CD14-positive monocyte (primary cell): ENCODE results near the gene KMT2C. TPM values are rescaled to one million over a fixed set of nuclear protein-coding genes. Genes with fewer than 3 reads are reported as not detected.
A peak's percentile ranks its signal among the peaks of the same experiment; 100 is the strongest.

Experiments
- DNase-seq, 3 donors: peaks; one replicate each; pipeline ENCODE4 v3.0.0-alpha.2; 2011 to 2022
- H2AFZ ChIP-seq: 2 replicates; pipeline ENCODE4 v1.6.0; 2012; ENCODE audit warnings: mild to moderate bottlenecking, low read depth, low read length, inconsistent platforms; ENCODE audit not compliant: insufficient read depth, poor library complexity, severe bottlenecking
- H3K27ac ChIP-seq, 2 donors: 1 replicate in 1 of 2; 2 replicates in 1 of 2; pipeline ENCODE4 v1.5.1; 2012 to 2013; ENCODE audit warnings: low read length in 2 of 2, control low read depth in 1 of 2, inconsistent platforms in 1 of 2, low read depth in 1 of 2, mild to moderate bottlenecking in 1 of 2
- H3K27me3 ChIP-seq, 2 donors: one replicate each; pipeline versions ENCODE4 v1.6.0 to v1.6.1; 2011 to 2013; ENCODE audit warnings: low read length in 2 of 2; ENCODE audit not compliant: control insufficient read depth in 2 of 2, insufficient read depth in 2 of 2
- H3K36me3 ChIP-seq, 2 donors: replicated peaks in 1 of 2; 1 replicate in 1 of 2; 2 replicates in 1 of 2; pipeline versions ENCODE4 v1.5.1 to v1.6.1; 2012 to 2013; ENCODE audit warnings: low read length in 2 of 2, control low read depth in 1 of 2, inconsistent platforms in 1 of 2, mild to moderate bottlenecking in 1 of 2; ENCODE audit not compliant: insufficient read depth in 2 of 2, control insufficient read depth in 1 of 2
- H3K4me1 ChIP-seq, 2 donors: 1 replicate in 1 of 2; 2 replicates in 1 of 2; pipeline versions ENCODE4 v1.5.1 to v1.6.1; 2012 to 2013; ENCODE audit warnings: low read length in 2 of 2, control low read depth in 1 of 2, inconsistent platforms in 1 of 2, mild to moderate bottlenecking in 1 of 2, moderate library complexity in 1 of 2; ENCODE audit not compliant: insufficient read depth in 2 of 2, control insufficient read depth in 1 of 2
- H3K4me2 ChIP-seq: replicated peaks from 2 replicates; pipeline ENCODE3; 2012; ENCODE audit warnings: low read length, moderate library complexity, mild to moderate bottlenecking; ENCODE audit not compliant: poor library complexity, severe bottlenecking; ENCODE audit errors: extremely low read depth
- H3K4me3 ChIP-seq, 3 experiments: fragments of 200-600 bp in 1 of 3; sonication (generic) in 1 of 3; replicated peaks in 1 of 3; 1 replicate in 2 of 3; 2 replicates in 1 of 3; pipeline ENCODE4 v1.5.1; 2011 to 2013; ENCODE audit warnings: low read length in 3 of 3, mild to moderate bottlenecking in 3 of 3, control low read depth in 2 of 3, low read depth in 2 of 3, inconsistent platforms in 1 of 3, moderate library complexity in 1 of 3
- H3K79me2 ChIP-seq: 2 replicates; pipeline ENCODE4 v1.6.0; 2012; ENCODE audit warnings: mild to moderate bottlenecking, control low read depth, inconsistent platforms, low read length, moderate library complexity; ENCODE audit not compliant: insufficient read depth
- H3K9ac ChIP-seq: 2 replicates; pipeline ENCODE4 v1.6.0; 2017; ENCODE audit warnings: low read length, mild to moderate bottlenecking; ENCODE audit not compliant: insufficient read depth, poor library complexity, severe bottlenecking
- H3K9me3 ChIP-seq, 2 donors: replicated peaks in 1 of 2; 1 replicate in 1 of 2; 2 replicates in 1 of 2; pipeline versions ENCODE4 v1.5.1 to v1.6.1; 2012 to 2013; ENCODE audit warnings: low read length in 2 of 2, control low read depth in 1 of 2; ENCODE audit not compliant: control insufficient read depth in 1 of 2, insufficient read depth in 1 of 2
- H4K20me1 ChIP-seq: 2 replicates; pipeline ENCODE4 v1.6.0; 2012; ENCODE audit warnings: mild to moderate bottlenecking, low read length, control low read depth, moderate library complexity; ENCODE audit not compliant: insufficient read depth
- H3K27ac Mint-ChIP-seq, 7 donors: one replicate each; pipeline ENCODE4 v1.8.0; 2020; ENCODE audit warnings: mild to moderate bottlenecking in 7 of 7, mixed read lengths in 7 of 7, moderate library complexity in 6 of 7, inconsistent platforms in 2 of 7
- H3K27me3 Mint-ChIP-seq, 3 donors: one replicate each; pipeline ENCODE4 v1.8.0; 2021 to 2022; ENCODE audit warnings: low read depth in 3 of 3, mild to moderate bottlenecking in 3 of 3, mixed read lengths in 3 of 3, moderate library complexity in 3 of 3, inconsistent platforms in 1 of 3
- H3K36me3 Mint-ChIP-seq, 2 donors: one replicate each; pipeline ENCODE4 v1.8.0; 2020; ENCODE audit warnings: mixed read lengths in 2 of 2, inconsistent platforms in 1 of 2, mild to moderate bottlenecking in 1 of 2
- H3K4me1 Mint-ChIP-seq: one replicate; pipeline ENCODE4 v1.8.0; 2020; ENCODE audit warnings: mild to moderate bottlenecking, mixed read lengths
- H3K4me3 Mint-ChIP-seq, 2 donors: one replicate each; pipeline ENCODE4 v1.8.0; 2020; ENCODE audit warnings: mild to moderate bottlenecking in 2 of 2, mixed read lengths in 2 of 2, moderate library complexity in 1 of 2
- H3K9me3 Mint-ChIP-seq, 7 donors: one replicate each; pipeline ENCODE4 v1.8.0; 2020 to 2022; ENCODE audit warnings: mixed read lengths in 7 of 7, mild to moderate bottlenecking in 6 of 7, moderate library complexity in 6 of 7, inconsistent platforms in 2 of 7
- WGBS: methylation state at CpG from one replicate; pipeline ENCODE4 v1.1.5; 2013; ENCODE audit warnings: missing lambda C conversion rate; ENCODE audit not compliant: insufficient coverage; 5-methylcytosine and 5-hydroxymethylcytosine counted together
- intact Hi-C, 2 donors: fragments of 100-400 bp; cut with micrococcal nuclease; formaldehyde crosslinking; loops; one replicate each; pipeline versions ENCODE4 v1.15.0 to v1.15.1; 2023
- polyA plus RNA-seq, 3 donors: library from polyadenylated mRNA; depleted of rRNA in 1 of 3; unstranded in 2 of 3; stranded (reverse) in 1 of 3; fragments of 300-500 nt in 2 of 3; fragments of >200 nt in 1 of 3; fragmentation: Illumina TruSeq in 2 of 3; gene quantifications; 1 replicate in 2 of 3; 2 replicates in 1 of 3; pipeline ENCODE4 v1.2.3, GENCODE V29; 2012 to 2021
- TF ChIP-seq, protein P1 (sequence below): fragments of 200-600 bp; IDR thresholded peaks from one replicate; pipeline ENCODE4 v1.8.0; 2022; ENCODE audit warnings: antibody characterized with exemption, mild to moderate bottlenecking

Gene KMT2C
- polyA plus RNA-seq, 3 donors = 4.5 to 26.1 (median 7.3) TPM

- Histone ChIP-seq H4K20me1 (peaks cover 100% of the 10 kb centered on the region), H3K27ac (no peak overlapping the region), H3K79me2 (peaks cover 100% of the 10 kb centered on the region), H3K9me3 (no peaks in the 10 kb centered on the region), H2AFZ (no peak overlapping the region), H3K27me3 (no peaks in the 10 kb centered on the region), H3K4me2 (no peak overlapping the region), H3K4me3 (no peak overlapping the region), H3K4me1 (peaks cover 0 to 13% of the 10 kb centered on the region in 2 donors), H3K36me3 (peaks cover 2 to 16% of the 10 kb centered on the region in 2 donors), H3K9ac (no peak overlapping the region)
- Mint-ChIP-seq H3K27me3 (no peaks in the 10 kb centered on the region), H3K36me3 (peaks cover 6 to 11% of the 10 kb centered on the region in 2 donors), H3K27ac (peak overlapping the region in 1 of 7 donors; percentile 16), H3K4me3 (no peak overlapping the region), H3K9me3 (peaks cover 0 to 5% (median 2%) of the 10 kb centered on the region in 7 donors), H3K4me1 (peaks cover 29% of the 10 kb centered on the region)
- intact Hi-C loops = loop anchor here in 1 of 2 donors (10.0 kb wide), 1 partner anchor 55 kb away; no protein-coding TSS in a partner anchor
- TF ChIP-seq, protein P1, sequence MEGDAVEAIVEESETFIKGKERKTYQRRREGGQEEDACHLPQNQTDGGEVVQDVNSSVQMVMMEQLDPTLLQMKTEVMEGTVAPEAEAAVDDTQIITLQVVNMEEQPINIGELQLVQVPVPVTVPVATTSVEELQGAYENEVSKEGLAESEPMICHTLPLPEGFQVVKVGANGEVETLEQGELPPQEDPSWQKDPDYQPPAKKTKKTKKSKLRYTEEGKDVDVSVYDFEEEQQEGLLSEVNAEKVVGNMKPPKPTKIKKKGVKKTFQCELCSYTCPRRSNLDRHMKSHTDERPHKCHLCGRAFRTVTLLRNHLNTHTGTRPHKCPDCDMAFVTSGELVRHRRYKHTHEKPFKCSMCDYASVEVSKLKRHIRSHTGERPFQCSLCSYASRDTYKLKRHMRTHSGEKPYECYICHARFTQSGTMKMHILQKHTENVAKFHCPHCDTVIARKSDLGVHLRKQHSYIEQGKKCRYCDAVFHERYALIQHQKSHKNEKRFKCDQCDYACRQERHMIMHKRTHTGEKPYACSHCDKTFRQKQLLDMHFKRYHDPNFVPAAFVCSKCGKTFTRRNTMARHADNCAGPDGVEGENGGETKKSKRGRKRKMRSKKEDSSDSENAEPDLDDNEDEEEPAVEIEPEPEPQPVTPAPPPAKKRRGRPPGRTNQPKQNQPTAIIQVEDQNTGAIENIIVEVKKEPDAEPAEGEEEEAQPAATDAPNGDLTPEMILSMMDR = no peak
- DNase-seq = no peak
These were observed 65.5 kb downstream of the KMT2C start for GRCh38 chr7:152370297-152370696.

GRCh38 chr7:152369518-152369917, 66.3 kb downstream of the KMT2C start:
- H3K4me3 Mint-ChIP-seq = no peak overlapping the region
- Histone ChIP-seq H3K27me3 (no peaks in the 10 kb centered on the region), H2AFZ (no peak overlapping the region), H3K9ac (no peak overlapping the region), H3K4me1 (peaks cover 0 to 13% of the 10 kb centered on the region in 2 donors), H3K27ac (peak overlapping the region in 1 of 2 donors; percentile 47), H3K79me2 (peaks cover 100% of the 10 kb centered on the region), H3K4me2 (no peak overlapping the region), H4K20me1 (peaks cover 100% of the 10 kb centered on the region), H3K4me3 (no peak overlapping the region), H3K9me3 (no peaks in the 10 kb centered on the region), H3K36me3 (peaks cover 2 to 16% of the 10 kb centered on the region in 2 donors)
- DNase-seq = no peak
- peaks cover 0 to 1% (median 0%) of the 10 kb centered on the region in 3 donors for H3K27me3 Mint-ChIP-seq
- intact Hi-C loops = no loop called here
- TF ChIP-seq, protein P1 = no peak
- H3K36me3 Mint-ChIP-seq = peaks cover 6 to 11% of the 10 kb centered on the region in 2 donors
- no CpG with 5 or more reads among the region's 3 CpGs for WGBS
- peaks cover 29% of the 10 kb centered on the region for H3K4me1 Mint-ChIP-seq
- peaks cover 0 to 5% (median 2%) of the 10 kb centered on the region in 7 donors for H3K9me3 Mint-ChIP-seq
- peak overlapping the region in 4 of 7 donors; percentile 12 to 70 (median 50) for H3K27ac Mint-ChIP-seq
